GM19239 (cell line): ENCODE results near the gene SRF.
"Not testable (repeated sequence)": the region's sequence is repeated elsewhere in the genome, so short reads cannot be mapped to it uniquely, and the experiment has no call there.

Experiments
- DNase-seq: peaks from one replicate; pipeline ENCODE4 v3.0.0; 2011; ENCODE audit warnings: low spot score; ENCODE audit not compliant: insufficient read length
- FAIRE-seq: peaks from 2 replicates; lab custom pipeline; 2011; peaks lifted over from hg19 to GRCh38; lab: Jason Lieb, UNC

Gene SRF

DNA sequence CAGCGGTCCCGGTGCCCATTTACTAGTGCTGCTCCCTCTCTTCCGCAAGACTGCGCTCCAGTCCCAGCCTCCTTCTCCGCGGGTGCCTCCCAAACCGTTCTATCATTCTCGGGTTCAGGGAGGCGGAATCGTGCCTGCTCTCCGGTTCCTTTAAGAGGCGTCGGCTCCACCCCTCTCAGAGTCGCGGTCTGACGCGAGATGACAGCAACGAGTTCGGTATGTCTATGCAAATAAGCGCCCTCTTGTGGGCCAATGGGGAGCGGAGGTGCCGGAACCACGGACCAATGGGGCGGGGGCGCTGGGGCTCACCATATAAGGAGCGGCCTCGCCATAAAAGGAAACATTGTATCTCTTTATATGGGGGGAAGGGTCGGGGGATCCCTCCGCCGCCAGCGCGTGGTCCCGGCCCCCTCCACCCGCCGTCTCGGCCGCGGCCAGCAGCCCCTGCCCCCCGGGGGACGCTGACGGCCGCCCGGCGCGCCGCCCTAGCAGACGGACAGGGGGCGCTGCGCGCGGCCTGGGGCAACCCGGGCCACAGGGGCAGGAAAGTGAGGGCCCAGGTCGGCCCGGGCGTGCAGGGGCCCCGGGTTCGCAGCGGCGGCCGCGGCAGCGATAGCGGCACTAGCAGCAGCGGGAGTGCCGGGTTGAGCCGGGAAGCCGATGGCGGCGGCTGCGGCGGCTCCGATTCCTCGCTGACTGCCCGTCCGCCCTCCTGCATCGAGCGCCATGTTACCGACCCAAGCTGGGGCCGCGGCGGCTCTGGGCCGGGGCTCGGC, at the start of gene SRF:
Gene SRF, plus strand, starts transcription at position 339 of the 776 bp plus-strand sequence. Its CDS starts 388 bp downstream, at position 727.
- peak; percentile 90 for DNase-seq
- FAIRE-seq: peak; percentile 95

DNA sequence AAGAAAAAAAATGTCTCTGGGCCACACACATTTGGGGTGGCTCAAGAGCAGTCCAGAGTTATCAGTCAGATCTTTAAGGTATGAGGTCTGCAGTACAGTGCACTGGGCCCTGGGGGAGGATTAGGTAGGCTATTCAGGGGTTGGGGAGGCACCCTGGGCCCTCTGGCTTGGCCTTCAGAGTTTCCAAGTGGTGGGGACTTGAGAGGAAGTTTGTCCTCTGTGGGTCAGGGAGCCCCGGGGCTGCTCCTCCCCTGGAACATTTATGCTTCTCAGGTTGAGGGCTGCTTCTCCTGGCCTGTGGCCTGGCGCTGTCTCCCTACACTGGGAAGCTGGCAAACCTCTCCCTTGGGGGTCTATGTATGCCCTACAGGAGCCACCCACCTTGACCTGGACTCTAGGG, 48.9 kb upstream of the SRF start:
- FAIRE-seq (no peak), DNase-seq (no peak)

DNA sequence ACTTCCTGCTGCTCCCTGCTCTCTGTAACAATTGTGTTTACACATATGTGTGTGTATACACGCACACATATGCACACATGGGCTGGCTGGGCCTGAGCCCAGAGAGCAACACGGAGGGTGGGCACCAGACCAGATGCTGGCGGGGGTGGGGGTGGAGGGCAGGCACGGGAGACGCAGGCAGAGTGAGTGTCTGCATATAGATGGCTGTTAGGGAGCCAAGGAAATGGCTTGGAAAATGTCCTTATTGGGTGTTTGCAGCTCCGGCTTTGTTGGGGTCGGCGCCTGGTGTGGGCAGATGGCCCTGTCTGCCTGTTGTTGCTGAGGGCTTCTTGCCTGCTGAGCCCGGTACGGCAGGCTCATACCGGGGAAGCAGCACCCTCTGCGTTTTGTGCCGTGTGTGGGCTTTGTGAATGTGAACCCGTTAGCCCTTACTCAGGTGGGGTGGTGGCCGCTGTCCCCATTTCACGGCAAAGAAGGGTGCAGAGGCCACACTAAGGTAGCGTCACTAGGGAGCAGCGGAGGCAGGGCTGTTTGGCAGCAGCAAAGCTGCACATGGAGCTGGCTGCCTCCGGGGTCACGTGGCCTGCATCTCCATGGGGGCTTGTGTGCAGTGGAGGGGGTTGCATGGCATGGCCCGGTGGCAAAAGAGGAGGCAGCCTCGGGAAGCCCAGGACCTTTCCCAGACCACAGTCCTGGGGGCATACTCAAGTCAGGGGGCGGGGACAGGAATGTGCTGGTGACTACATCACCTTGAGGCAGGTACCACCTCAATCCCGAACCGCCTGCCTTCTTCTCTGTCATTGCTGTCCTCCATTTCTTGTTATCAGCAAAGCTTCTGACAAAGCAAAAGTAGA, 47.4 kb upstream of the SRF start:
- FAIRE-seq: no peak
- no peak for DNase-seq

DNA sequence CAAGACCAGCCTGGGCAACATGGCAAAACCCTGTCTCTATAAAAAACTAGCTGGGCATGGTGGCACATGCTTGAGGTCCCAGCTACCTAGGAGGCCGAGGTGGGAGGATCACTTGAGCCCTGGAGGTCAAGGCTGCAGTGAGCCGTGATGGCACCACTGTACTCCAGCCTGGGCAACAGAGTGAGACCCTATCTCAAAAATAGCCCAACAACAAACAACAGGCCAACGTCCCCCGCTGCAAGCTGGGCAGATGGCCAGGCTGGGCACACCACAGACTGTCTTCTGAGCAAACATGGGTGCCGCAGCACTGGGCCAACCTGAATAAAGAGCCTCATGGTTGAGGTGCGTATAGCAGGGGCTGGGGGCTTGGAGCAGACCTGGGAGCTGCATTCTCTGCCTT, 46.6 kb upstream of the SRF start:
- DNase-seq: no peak
- no peak for FAIRE-seq

GRCh38 chr6:43125119-43125518, 46.0 kb upstream of the SRF start:
- DNase-seq (no peak), FAIRE-seq (no peak)

GRCh38 chr6:43125555-43125954, 45.5 kb upstream of the SRF start:
- DNase-seq: no peak
- FAIRE-seq: no peak

- DNase-seq (no peak), FAIRE-seq (no peak)
Observed at GRCh38 chr6:43127180-43127579, 43.9 kb upstream of the SRF start.

- no peak for DNase-seq
Observed at GRCh38 chr6:43127877-43128276, 43.2 kb upstream of the SRF start.

GRCh38 chr6:43128926-43129325, 42.1 kb upstream of the SRF start:
- no peak for FAIRE-seq

More at GRCh38 chr6:43127877-43128276, 43.2 kb upstream of the SRF start:
- FAIRE-seq: no peak

GRCh38 chr6:43129434-43130194, 41.5 kb upstream of the SRF start:
- no peak for FAIRE-seq
- no peak for DNase-seq

More at GRCh38 chr6:43128926-43129325, 42.1 kb upstream of the SRF start:
- no peak for DNase-seq

- no peak for FAIRE-seq
- DNase-seq: no peak
Observed at GRCh38 chr6:43130429-43130828, 40.6 kb upstream of the SRF start.

- not testable (repeated sequence) for DNase-seq, FAIRE-seq
Observed at GRCh38 chr6:43131379-43131778, 39.7 kb upstream of the SRF start.

DNA sequence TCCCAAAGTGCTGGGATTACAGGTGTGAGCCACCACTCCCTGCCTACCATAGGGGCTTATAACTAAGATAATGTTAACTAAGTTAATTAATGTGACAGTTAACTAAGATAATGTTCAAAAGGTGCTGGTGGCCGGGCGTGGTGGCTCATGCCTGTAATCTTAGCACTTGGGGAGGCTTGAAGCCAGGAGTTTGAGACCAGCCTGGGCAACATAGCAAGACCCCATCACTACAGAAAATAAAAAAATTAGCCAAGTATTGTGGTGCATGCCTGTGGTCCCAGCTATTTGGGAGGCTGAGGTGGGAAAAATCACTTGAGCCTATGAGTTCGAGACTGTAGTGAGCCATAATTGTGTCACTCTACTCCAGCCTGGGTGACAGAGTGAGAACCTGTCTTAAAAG, 32.8 kb upstream of the SRF start:
- FAIRE-seq (no peak), DNase-seq (no peak)

- DNase-seq, FAIRE-seq: not testable (repeated sequence)
Observed at GRCh38 chr6:43139973-43140372, 31.1 kb upstream of the SRF start.

- FAIRE-seq: no peak
- DNase-seq: no peak
Observed at GRCh38 chr6:43141644-43142043, 29.4 kb upstream of the SRF start.

GRCh38 chr6:43142101-43142500, 29.0 kb upstream of the SRF start:
- no peak for DNase-seq
- FAIRE-seq: no peak

DNA sequence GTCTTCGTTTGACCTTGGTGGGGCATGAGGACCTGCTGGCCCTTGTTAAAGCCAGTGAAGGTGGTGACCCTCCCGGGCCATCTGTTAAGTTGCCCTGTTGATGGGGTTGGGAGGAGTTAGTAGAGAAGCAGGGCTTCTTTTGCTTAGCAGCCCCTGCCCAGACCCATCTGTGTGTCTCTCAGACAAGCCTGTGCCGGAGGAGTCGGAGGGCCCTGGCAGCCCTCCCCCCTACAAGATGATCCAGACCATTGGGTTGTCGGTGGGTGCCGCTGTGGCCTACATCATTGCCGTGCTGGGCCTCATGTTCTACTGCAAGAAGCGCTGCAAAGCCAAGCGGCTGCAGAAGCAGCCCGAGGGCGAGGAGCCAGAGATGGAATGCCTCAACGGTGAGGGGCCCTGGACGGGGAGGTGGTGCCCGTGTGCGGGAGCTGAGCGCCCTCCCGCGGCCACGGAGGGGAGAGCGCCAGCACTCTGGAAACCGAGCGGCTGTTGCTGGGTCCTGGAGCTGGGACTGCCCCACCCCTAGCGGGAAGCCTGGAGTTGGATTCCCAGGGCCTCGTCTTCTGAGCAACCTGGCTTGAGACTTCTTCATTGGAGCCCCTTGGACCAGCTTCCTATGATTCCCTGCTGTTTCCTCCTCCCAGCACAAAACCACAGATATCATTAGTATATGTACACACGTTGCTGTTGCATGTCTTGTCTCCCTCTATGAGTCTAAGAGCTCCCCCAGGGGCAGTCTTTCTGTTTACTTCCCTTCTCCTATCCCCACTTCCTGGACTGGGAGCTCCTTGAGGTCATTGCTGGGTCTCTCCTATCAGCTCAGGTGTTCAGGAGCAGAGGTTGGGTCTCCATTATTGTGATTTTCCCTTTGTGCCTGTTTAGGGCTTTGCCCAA, 27.6 kb upstream of the SRF start:
- DNase-seq (peak; percentile 91), FAIRE-seq (no peak)

DNA sequence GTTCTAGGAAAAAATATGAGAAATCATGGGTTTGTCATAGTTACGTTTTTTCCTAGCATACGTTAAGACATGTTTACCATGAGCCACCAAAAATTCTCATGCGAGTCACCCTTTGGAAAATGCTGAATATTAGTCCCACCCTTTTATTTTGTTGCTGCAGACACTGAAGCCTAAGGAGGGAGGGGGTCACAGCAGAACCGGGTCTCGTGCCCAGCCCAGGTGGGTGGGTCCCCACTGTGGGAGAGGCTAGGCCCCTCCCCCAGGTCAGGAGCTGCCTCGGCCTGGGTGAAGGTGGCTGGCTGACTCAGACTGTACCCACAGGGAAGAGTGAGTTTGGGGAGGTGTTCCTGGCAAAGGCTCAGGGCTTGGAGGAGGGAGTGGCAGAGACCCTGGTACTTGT, 26.2 kb upstream of the SRF start:
- DNase-seq (no peak), FAIRE-seq (no peak)

GRCh38 chr6:43146261-43146660, 24.8 kb upstream of the SRF start:
- FAIRE-seq: no peak
- no peak for DNase-seq
